ENCODE measurements around the gene MADD.

MADD gene

DNA sequence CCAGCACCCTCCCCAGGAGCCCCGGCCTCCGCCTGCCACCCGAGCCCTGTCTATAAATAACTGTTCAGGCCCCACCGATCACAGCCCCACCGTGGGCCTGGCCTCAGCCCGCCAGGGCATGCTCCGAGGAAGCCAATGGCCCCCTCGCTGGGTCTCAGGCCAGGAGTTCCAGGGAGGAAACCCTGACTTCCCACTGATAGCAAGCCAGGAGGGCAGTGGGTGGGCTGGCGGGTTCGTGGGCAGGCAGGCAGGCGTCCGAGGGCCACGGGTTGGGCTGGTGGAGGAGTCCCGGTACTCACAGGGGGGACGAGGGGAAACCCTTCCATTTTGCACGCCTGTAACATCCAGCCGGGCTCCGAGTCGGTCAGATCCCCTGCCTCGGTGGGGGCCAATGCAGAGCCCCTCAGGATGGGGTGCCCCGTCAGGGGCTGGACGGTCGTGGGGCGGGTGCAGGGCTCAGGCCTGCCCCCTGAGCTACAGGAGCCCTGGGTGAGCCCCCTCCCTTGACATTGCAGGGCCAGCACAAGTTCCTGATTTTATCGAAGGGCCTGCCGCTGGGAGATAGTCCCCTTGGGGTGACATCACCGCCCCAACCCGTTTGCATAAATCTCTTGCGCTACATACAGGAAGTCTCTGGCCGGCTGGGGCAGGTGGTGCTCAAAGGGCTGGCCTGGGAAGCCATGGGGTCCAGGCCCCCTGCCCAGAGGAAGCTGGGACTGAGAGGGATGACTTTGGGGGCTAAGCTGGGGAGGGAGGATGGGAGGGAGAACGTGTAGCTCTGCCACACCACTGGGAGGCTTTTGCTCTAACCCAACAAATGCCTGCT, 108.3 kb downstream of the MADD start, which contains the start of gene SPI1:
SPI1 (minus strand) TSS at position 538 of the 826 bp plus-strand sequence; CDS start at position 344, 194 bp downstream.
- no peak within 1 kb of the TSS for H3K4me3 ChIP-seq (ENCODE audit: low read depth, low read length)

DNA sequence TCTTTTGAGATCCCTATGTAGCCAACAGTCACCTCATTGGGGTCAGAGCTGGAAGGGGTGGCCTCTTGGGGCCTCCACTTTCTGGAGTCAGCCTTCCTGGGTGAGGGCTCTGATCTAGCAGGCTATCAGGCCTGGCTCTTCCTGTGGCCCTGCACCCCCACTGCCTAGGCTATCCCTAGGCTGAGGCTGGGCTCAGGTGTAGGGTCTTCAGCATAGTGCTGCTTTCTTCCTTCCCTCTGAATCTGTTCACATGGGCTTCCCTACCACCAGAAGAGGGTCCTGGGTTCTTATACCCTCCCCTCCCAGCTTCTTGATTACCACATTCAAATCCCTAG, 108.9 kb downstream of the MADD start:
- no peak overlapping the region for H3K4me3 ChIP-seq (ENCODE audit: low read depth, low read length)

DNA sequence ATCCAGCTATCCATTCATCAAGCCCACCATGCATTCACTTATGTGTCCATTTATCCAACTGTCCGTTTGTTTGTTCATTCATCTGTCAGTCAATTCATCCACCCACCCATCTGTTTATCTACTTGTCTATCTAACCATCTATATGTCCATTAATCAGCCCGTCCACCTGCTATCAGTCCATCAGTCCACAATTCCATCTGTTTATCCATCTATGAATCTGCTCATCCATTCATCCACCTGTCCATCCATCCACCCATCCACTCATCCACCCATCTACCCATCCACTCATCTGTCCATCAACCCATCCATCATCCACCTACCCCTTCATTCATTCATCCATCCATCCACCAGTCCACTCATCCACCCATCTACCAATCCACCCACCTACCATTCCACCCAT, 109.4 kb downstream of the MADD start:
- H3K4me3 ChIP-seq (ENCODE audit: low read depth, low read length) = no peak overlapping the region

Data from iPS-11a (cell line).